ENCODE results near the gene ATP10B.

GRCh38 chr5:160847526-160848085, 4.4 kb downstream of the ATP10B start:
- no peak for TF ChIP-seq POLR2AphosphoS2 (IDR thresholded peaks at IDR 0.05; ENCODE audit: low read depth, low read length)
- TF ChIP-seq NFIC (IDR thresholded peaks at IDR 0.05; ENCODE audit: low read depth, low read length) = no peak
- no peak for TF ChIP-seq EZH2 (IDR thresholded peaks at IDR 0.05; ENCODE audit: borderline replicate concordance, control insufficient read depth, low read depth, low read length)
- TF ChIP-seq CHD1 (IDR thresholded peaks at IDR 0.05; ENCODE audit: low read depth, low read length) = no peak
- TF ChIP-seq CTCF (IDR thresholded peaks at IDR 0.05 in 2 of 3, conservative IDR thresholded peaks at IDR 0.05 in 1 of 3; ENCODE audit: control insufficient read depth in 2 of 3, extremely low read depth in 1 of 3, insufficient read depth in 1 of 3, low read depth in 3 of 3, low read length in 3 of 3) = no peak
- TF ChIP-seq SMAD1 (IDR thresholded peaks at IDR 0.05; ENCODE audit: low read depth, partially characterized antibody) = no peak
- no peak for TF ChIP-seq MEF2A (IDR thresholded peaks at IDR 0.05; ENCODE audit: insufficient read depth, low read depth, low read length)
- TF ChIP-seq FOXM1 (IDR thresholded peaks at IDR 0.05; ENCODE audit: low read depth, low read length) = no peak

All from GM12878 (cell line).